Smooth muscle cell (in vitro differentiated cells): ENCODE measurements around the gene CETP. TPM values are rescaled to one million over a fixed set of nuclear protein-coding genes. Genes with fewer than 3 reads are reported as not detected.

Experiments
- DNase-seq: peaks from one replicate; lab custom pipeline; 2025; ENCODE audit not compliant: unreplicated experiment; lab: John Stamatoyannopoulos, UW
- H2AFZ ChIP-seq: fragments of 200-600 bp; sonication (generic); 2 replicates; pipeline ENCODE4 v1.6.0; 2016; ENCODE audit warnings: antibody characterized with exemption, low read depth, mild to moderate bottlenecking
- H3F3A ChIP-seq: fragments of 200-600 bp; sonication (generic); 2 replicates; pipeline ENCODE4 v1.6.0; 2017; ENCODE audit warnings: antibody characterized with exemption, low read depth
- H3K27ac ChIP-seq: fragments of 200-600 bp; sonication (generic); 2 replicates; pipeline ENCODE4 v1.5.1; 2016; ENCODE audit warnings: low read depth, mild to moderate bottlenecking
- H3K27me3 ChIP-seq: fragments of 200-600 bp; sonication (generic); 2 replicates; pipeline ENCODE4 v1.6.1; 2016; ENCODE audit warnings: low read depth, mild to moderate bottlenecking
- H3K36me3 ChIP-seq: fragments of 200-600 bp; sonication (generic); 2 replicates; pipeline ENCODE4 v1.5.1; 2016; ENCODE audit warnings: low read depth
- H3K4me1 ChIP-seq: fragments of 200-600 bp; sonication (generic); 2 replicates; pipeline ENCODE4 v1.5.1; 2016; ENCODE audit warnings: low read depth
- H3K4me2 ChIP-seq: fragments of 200-600 bp; sonication (generic); 2 replicates; pipeline ENCODE4 v1.6.0; 2016; ENCODE audit warnings: mild to moderate bottlenecking
- H3K4me3 ChIP-seq: fragments of 200-600 bp; sonication (generic); 2 replicates; pipeline ENCODE4 v1.5.1; 2016; ENCODE audit warnings: mild to moderate bottlenecking
- H3K79me2 ChIP-seq: fragments of 200-600 bp; sonication (generic); 2 replicates; pipeline ENCODE4 v1.6.0; 2016; ENCODE audit warnings: low read depth, mild to moderate bottlenecking
- H3K9ac ChIP-seq: fragments of 200-600 bp; sonication (generic); 2 replicates; pipeline ENCODE4 v1.6.0; 2016; ENCODE audit warnings: low read depth
- H3K9me3 ChIP-seq: fragments of 200-600 bp; sonication (generic); replicated peaks from 2 replicates; pipeline ENCODE4 v1.5.1; 2016; ENCODE audit warnings: low read depth
- H4K20me1 ChIP-seq: fragments of 200-600 bp; sonication (generic); 2 replicates; pipeline ENCODE4 v1.6.0; 2016; ENCODE audit warnings: low read depth
- CTCF ChIP-seq: fragments of 200-600 bp; sonication (generic); IDR thresholded peaks from 2 replicates; pipeline ENCODE4 v1.5.1; 2017; ENCODE audit warnings: borderline replicate concordance, mild to moderate bottlenecking, antibody characterized with exemption; ENCODE audit not compliant: insufficient read depth, poor library complexity, severe bottlenecking
- WGBS: methylation state at CpG from one replicate; pipeline ENCODE4 v1.1.7; 2016; ENCODE audit warnings: low lambda C conversion rate; 5-methylcytosine and 5-hydroxymethylcytosine counted together
- polyA plus RNA-seq: library from polyadenylated mRNA; unstranded; fragments of >200 nt; fragmentation: Nextera tagmentation; extraction: Ambion mirVana; gene quantifications from 2 replicates; pipeline ENCODE4 v1.2.1, GENCODE V29; 2016
- total RNA-seq: library from RNA; depleted of rRNA; stranded (reverse); fragments of >200 nt; gene quantifications from 2 replicates; pipeline ENCODE4 v1.2.3, GENCODE V29; 2014

The CETP gene
- total and polyA plus RNA-seq, 2 experiments from 2014 or later = not detected

DNA sequence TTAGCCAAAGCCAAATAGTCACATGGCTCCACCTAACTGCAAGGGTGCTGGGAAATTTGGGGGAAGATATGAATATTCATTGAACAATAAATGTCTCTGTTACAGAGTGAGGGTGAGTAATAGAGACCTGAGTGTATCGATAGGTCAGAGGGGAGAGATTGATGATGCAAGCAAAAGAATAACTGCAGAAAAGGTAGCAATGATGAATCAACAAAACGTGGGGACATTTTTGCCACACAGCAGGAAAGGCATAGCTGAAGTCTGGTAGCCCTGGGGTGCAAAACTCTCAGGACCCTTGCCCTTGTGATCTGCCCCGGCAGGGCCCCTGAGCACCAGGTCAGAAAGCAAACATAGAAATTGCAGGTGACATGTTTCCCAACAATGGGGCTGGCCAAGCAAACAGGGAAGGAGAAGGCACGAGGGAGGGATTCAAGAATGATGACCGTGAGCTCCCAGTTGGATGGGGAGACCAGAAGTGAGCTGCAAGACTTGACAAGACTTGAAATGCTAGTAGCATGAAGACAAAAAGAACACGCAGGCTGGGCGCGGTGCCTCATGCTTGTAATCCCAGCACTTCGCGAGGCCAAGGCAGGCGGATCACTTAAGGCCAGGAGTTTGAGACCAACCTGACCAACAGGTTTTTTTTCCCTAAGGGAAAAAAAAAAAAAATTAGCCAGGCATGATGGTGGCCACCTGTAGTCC is 42.5 kb upstream of the CETP start:
- Histone ChIP-seq H3K4me1 (no peaks in the 10 kb centered on the region), H3K27me3 (no peaks in the 10 kb centered on the region), H3K4me2 (no peak overlapping the region), H3K79me2 (no peaks in the 10 kb centered on the region), H2AFZ (no peak overlapping the region), H3K9ac (no peak overlapping the region), H3K9me3 (no peaks in the 10 kb centered on the region), H3K36me3 (no peaks in the 10 kb centered on the region), H3K27ac (no peak overlapping the region), H3K4me3 (no peak overlapping the region), H4K20me1 (no peaks in the 10 kb centered on the region), H3F3A (peaks cover 3% of the 10 kb centered on the region)
- no peak for DNase-seq
- no peak for TF ChIP-seq CTCF
- WGBS = 69% methylated on average over 11 of the region's 11 CpGs

DNA sequence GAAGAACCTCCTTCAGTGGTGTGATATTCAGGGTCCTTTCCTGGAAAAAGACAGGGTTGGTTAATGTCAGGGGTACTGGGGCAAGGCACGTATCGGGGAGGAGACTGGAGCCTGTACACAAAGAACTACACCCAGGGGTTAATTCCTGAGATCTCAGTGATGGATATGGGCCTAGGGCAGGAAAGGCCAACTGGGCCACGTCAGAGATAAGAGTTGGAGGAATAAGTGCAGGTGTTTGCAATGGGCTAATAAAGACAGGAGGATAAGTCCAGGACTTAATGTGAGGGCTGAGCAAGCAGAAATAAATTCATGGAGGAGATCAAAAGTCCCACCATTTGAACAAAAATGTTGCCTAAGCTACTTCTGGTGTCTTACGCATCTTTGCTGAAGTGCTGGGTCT is 40.2 kb upstream of the CETP start:
- no peaks in the 10 kb centered on the region for H3K27me3 ChIP-seq
- 76% methylated on average over 4 of the region's 4 CpGs for WGBS
- no peaks in the 10 kb centered on the region for H3K9me3 ChIP-seq
- no peak overlapping the region for H3K27ac ChIP-seq
- H2AFZ ChIP-seq = no peak overlapping the region
- no peak overlapping the region for H3K4me2 ChIP-seq
- no peak for TF ChIP-seq CTCF
- no peaks in the 10 kb centered on the region for H3K36me3 ChIP-seq
- H3K4me3 ChIP-seq = no peak overlapping the region
- no peak for DNase-seq
- no peaks in the 10 kb centered on the region for H4K20me1 ChIP-seq
- H3F3A ChIP-seq = peaks cover 3% of the 10 kb centered on the region
- no peaks in the 10 kb centered on the region for H3K79me2 ChIP-seq
- no peaks in the 10 kb centered on the region for H3K4me1 ChIP-seq
- no peak overlapping the region for H3K9ac ChIP-seq

DNA sequence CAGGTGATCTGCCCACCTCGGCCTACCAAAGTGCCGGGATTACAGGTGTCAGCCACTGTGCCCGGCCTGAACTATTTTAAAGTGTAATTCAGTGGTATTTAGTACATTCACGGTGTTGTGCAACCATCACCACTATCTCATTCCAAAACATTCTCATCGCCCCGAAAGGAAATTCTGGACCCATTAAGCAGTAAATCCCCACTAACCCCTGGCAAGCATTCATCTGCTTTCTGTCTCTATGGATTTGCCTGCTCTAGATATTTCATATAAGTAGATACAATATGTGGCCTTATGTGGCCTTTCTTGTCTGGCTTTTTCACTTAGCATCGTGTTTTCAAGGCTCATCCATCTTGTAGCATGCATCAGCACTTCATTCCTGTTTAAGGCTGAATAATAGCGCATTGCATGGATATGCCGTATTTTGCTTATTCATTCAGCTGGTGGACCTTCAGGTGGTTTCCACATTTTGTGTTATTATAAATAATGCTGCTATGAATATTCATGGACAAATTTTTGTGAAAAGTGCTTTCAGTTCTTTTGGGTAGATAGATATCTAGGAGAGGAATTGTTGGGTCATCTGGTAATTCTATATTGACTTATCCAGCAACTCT is 38.2 kb upstream of the CETP start:
- H3K4me2 ChIP-seq = no peak overlapping the region

More for the DNA sequence above, 38.2 kb upstream of the CETP start:
- WGBS = 47% methylated on average over 9 of the region's 9 CpGs
- Histone ChIP-seq H3K4me1 (no peaks in the 10 kb centered on the region), H3F3A (peaks cover 3% of the 10 kb centered on the region), H3K9ac (no peak overlapping the region), H3K9me3 (no peaks in the 10 kb centered on the region), H3K27me3 (no peaks in the 10 kb centered on the region), H2AFZ (no peak overlapping the region), H3K79me2 (no peaks in the 10 kb centered on the region), H3K36me3 (no peaks in the 10 kb centered on the region), H3K27ac (no peak overlapping the region), H3K4me3 (no peak overlapping the region), H4K20me1 (no peaks in the 10 kb centered on the region)
- no peak for DNase-seq
- no peak for TF ChIP-seq CTCF
